Posterior vena cava (tissue), 2 donors: ENCODE results near the gene KRT6B. TPM values are rescaled to one million over a fixed set of nuclear protein-coding genes. Genes with fewer than 3 reads are reported as not detected.
"Not testable (repeated sequence)": the region's sequence is repeated elsewhere in the genome, so short reads cannot be mapped to it uniquely, and the experiment has no call there.

Experiments
- DNase-seq: peaks from one replicate; pipeline ENCODE4 v3.0.0-alpha.2; 2020; ENCODE audit warnings: low spot score
- intact Hi-C, 2 donors: fragments of 100-400 bp; cut with DNase I; formaldehyde crosslinking; loops; one replicate each; pipeline versions ENCODE4 v1.14.1 to v1.14.2; 2022 to 2023
- total RNA-seq, 2 donors: library from RNA; stranded (reverse); fragmentation: NEBNext Ultra II Directional; extraction: Animal tissue kit (Norgen Biotek cat#: 25700); gene quantifications; one replicate each; pipeline ENCODE4 v1.2.1, GENCODE V29; 2021
- donor health status: DM: yes; HTN: yes; CAD: no.
- donor health status: DM: yes; HTN: yes; CAD: no.

KRT6B gene
- total RNA-seq, 2 donors from 2014 or later = not detected

DNA sequence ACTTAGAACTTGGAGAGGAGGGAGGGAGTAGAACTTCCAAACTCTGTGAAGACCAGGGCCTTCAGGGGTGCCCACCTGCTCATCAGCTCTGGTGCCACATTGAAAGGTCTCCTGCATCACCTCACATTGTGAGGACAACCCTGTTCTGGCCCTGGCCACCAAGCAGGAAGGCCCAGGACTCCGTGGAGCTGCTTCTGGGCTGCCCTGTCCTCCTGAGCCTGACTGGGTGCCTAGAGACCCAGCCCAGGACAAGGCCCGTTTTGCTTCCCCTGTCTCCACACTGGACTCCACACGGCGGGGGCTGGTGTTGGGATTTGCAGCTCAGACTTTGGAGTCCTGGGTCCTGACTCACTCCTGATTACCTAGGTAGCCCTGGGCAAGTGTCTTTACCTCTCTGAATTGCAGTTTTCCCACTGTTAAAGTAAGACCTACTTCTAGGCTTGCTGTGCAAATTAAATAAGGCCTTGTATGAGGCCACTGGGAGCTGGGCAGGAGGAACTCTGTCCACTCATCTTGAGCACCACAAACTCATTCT is 33.3 kb downstream of the KRT6B start:
- intact Hi-C loops = no loop called here
- DNase-seq = no peak

DNA sequence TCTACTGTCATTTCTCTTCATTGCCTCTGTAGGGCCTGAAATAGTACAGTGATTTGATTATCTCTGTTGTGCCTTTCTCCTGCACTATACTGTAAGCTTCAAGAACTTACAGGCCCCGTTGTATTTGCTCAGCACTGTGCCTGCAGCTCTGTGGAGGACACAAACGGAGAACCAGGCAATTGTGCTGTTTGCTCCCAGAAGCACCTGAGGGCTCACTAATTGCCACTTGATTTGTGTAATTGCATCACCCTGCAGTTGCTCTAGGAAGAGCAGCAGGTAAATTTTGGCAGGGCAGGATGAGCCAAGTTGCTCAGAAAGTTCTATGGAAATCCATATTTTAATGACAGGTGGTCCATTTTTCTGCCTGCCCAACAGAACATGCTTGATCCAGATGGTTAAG is 34.2 kb downstream of the KRT6B start:
- intact Hi-C loops = no loop called here
- no peak for DNase-seq

DNA sequence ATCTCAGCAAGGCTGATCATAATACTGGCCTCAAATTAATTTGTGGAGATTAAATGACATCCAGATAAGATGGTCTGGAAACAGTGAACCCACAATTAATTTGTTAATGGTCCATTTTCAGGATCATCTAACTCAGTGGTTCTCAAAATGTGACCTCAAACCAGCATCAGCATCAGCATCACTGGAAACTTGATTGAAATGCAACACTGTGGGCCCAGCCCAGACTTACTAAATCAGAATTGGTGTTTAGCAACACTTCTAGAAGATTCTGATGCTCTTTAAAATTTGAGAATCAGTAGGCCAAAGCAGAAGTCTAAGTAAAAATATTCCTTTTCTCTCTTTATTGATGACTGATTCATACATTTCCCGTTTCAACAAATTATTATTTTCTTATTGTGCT is 35.2 kb downstream of the KRT6B start:
- no peak for DNase-seq
- intact Hi-C loops = no loop called here

DNA sequence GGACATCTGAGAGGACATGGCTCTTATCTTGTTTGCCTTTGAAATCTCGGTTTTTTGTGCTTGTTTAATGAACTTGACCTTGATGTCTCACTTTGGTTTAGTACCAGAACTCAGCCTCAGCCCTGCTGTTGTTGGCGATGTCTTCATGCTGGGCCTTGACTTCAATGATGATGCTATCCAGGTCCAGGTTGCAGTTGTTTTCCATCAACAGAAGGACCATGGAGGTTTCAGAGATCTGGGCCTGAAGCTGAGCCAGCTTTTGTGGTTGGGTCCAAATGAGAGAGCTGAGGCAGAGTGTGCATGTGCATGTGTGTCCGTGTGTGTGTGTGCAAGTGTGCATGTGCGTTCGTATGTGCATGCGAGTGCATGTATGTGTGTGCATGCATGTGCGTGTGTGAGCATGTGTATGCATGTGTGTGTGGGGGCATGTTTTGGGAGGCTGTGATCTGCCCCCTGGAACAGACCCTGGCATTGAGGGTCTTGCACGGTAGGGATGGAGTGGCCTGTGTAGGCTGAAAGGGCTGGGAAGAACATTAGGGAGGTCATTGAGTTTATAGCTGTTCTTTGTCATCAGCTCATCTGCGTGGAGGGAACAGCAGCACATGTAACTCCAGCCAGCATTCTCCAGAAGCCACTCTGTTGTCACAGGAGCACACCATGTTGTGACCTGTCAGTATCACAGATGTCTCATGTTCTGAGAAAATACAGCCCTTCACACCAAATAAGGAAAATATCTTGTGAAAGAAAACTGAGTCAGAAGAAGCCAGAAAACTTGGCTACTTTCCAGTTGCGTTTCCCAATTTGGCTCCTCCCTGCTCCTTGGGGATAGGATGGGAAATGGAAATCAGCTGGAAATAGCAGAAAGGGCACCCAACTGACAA is 35.8 kb downstream of the KRT6B start:
- DNase-seq = no peak
- intact Hi-C loops = no loop called here

DNA sequence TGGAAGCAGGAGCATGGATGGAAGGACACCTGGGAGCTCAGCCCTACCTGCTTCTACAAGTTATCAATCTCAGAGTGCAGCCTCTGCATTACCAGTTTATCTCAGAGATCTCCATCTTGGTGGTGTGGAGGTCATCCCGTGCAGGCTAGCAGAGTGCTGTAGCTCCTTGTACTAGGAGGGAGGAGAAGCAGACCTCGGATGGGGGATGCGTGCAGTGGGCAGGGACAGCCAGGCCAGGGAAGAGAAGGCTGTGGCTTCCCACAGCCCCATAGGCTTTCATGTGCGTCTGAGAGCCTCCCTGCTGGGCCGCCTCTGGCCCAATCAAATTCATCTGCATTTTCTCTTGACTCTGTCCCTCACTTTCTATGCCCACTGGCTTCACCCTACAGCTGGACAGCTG is 37.0 kb downstream of the KRT6B start:
- intact Hi-C loops = no loop called here
- no peak for DNase-seq

DNA sequence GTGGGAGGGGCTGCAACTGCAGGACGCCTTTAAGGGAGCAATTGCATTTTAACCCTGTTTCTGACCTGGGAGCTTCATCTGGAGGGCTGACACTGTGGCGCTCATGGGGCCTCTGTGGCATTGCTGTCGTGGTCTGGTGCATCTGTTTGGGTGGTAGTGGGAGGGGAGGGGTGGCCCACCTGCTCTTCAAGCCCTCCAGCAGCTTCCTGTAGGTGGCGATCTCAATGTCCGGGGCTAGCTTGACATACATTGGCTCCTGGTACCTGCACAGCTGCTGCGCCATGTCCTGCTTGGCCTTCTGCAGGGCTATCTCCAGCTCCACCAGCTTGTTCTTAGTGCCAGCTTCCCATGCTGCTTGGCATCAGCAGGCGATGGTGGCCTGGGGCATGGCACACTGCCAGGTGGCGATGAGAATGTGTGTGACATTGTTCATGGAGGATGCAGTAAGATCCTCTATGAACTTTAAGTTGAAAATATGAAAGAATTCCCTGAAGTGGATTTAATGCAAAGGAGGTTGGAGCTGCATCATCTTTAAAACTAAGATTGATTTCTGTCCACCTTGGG is 38.1 kb downstream of the KRT6B start:
- intact Hi-C loops = no loop called here
- DNase-seq = no peak

DNA sequence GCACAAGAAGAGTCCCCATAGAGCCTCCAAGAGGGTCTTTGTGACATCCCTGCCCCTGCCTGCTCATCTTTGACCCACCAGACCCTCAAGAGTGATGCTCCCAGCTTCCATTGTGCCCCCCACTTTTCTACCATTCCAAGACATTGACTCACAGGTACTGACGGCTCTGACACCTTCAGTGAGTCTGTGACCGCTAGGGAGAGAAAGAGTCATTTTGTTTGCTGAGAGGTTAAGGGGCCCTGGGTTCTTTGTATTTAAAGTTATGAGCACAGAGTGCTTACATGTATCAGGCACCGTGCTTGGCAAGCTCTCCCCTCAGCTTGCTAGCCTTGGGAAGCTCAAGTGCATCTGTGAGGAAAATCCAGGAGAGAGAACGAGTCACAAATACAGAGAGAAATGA is 38.7 kb downstream of the KRT6B start:
- intact Hi-C loops = no loop called here
- DNase-seq = no peak

DNA sequence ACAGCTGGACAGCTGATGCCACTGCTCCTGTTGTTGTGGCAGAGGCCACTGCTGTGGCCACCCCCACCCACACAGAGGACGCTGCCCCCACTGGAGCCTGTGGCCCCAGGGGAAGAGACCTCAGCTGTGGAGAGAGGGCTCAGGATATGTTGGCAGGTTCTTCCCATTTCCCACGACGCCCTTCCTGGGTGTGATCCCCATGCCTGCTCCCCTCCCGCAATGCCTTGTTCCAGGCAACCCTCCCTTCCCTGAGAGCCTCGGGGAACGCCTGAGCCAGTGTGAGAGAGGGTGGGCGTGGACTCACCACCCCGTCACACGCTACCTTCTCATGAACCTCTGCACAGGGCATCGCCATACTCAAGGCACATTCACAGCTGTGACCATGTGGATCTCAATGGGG is 40.1 kb downstream of the KRT6B start:
- intact Hi-C loops = no loop called here
- no peak for DNase-seq

DNA sequence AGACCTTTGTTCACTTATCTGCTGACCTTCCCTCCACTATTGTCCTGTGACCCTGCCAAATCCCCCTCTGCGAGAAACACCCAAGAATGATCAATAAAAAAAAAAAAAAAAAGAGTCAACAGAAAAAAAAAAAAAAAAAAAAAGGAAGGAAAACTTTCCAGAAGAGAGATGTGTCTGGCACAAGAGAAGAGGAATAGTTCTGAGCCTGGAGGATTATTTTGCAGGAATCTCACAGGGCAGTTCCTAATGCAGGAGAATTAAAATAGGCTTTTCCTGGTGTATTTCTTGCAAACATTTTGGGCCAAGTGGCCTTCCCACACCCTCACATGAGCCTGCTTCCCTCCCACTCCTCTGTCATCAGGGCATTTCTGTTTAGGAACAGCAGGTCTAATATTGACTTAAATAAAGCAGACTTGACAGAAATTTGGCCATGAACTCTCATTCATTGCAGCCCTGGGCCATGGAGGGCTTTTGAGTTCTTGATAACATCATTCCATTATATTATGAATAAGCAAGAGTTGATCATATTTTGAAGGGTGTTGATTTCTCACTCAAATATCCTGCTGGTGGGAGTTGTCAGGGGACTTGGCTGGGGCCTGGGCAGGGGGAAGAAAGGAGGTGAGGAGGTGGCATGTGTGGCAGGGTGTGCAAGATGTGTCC is 41.2 kb downstream of the KRT6B start:
- DNase-seq, intact Hi-C loops: not testable (repeated sequence)

GRCh38 chr12:52407918-52408317 is 44.0 kb downstream of the KRT6B start:
- intact Hi-C loops = no loop called here
- DNase-seq = peak; percentile 46

DNA sequence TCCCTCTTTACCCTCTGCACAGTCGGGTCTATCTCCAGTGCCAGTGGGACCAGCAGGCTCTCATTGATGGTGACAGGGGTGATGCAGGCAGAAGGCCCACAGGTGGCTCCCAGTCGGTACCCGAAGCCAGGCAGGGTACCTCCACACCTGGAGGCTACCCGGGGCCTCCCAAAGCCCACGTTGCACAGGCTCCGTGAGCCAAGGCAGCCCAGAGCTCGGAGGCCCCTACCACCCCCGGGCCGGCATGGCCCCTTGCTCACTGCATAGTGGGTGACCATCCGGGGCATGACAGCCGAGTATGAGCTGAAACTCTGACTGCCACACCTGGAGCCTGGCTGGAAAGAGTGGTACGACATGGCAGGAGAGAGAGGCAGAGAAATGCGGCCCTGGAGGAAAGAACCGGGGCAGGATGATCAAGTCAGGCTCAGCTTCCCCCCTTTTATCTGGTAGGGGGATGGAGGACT is 46.0 kb downstream of the KRT6B start, which contains the start of gene KRT82:
KRT82 (minus strand) TSS at position 414 of the 464 bp plus-strand sequence; CDS start at position 356, 58 bp downstream.
- DNase-seq = no peak
- intact Hi-C loops = no loop called here

GRCh38 chr12:52404951-52405350 is 47.0 kb downstream of the KRT6B start:
- intact Hi-C loops = no loop called here
- DNase-seq = no peak

DNA sequence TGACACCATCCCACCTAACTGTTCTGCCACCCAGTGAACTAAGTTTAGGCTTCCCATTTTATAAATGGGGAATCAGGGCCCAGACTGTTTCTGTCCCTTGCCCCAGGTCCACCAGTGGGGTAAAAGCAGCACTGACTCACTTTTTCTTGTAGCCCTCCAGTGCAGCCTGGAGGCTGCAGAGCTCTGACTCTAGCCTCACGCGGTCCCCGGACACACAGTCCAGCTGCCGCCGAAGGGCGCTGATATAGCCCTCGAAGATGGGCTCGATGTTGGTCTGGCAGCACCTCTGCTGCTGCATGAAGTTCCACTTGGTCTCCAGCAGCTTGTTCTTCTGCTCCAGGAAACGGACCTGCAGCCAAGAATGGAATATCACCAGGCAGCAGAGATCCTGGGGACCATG is 48.4 kb downstream of the KRT6B start:
- DNase-seq = no peak

GRCh38 chr12:52402873-52403540 is 48.9 kb downstream of the KRT6B start:
- intact Hi-C loops = no loop called here
- no peak for DNase-seq

More for the DNA sequence above, 48.4 kb downstream of the KRT6B start:
- intact Hi-C loops = no loop called here

- intact Hi-C loops = no loop called here
- DNase-seq = no peak
Measured at GRCh38 chr12:52402377-52402776, 49.6 kb downstream of the KRT6B start.

GRCh38 chr12:52401926-52402325 is 50.0 kb downstream of the KRT6B start:
- intact Hi-C loops = no loop called here
- no peak for DNase-seq

GRCh38 chr12:52401526-52401925 is 50.4 kb downstream of the KRT6B start:
- no peak for DNase-seq
- intact Hi-C loops = no loop called here

DNA sequence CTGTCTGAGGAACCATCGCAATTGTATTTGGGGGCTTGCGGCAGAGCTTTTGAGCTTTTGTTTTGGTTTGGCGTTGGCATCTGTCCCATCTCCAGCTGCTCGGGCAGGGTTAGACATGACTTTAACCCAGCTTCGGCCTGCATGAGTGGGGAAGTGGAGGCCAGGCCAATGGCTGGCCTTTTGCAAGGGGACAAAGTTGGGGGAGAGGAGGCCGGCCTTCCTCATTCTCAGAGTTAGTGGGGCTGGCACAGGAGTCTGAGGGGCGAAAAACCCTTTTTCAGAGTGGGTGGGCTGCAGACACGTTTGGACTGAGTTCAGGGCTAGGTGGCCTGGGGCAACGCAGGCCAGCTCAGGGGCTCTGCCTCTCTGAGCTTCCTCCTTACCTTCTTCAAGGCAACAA is 51.0 kb downstream of the KRT6B start:
- no peak for DNase-seq
- intact Hi-C loops = no loop called here

DNA sequence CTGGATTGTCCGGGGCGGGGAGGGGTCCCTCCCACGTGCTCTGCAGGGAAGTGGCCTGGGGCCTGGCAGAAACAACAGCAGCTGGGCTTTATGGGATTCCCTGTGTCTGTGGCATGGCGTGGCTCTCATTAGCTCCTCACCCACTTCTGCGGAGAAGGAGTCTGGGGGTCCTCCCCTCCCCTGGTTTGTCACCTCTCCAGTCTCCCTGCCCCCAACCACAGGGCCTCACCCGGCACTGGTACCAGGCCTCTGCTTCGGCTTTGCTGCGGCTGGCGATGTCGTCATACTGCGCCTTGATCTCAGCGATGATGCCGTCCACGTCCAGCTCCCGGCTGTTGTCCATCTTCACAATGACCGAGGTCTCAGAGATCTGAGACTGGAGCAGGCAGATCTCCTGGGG is 52.2 kb downstream of the KRT6B start:
- DNase-seq = no peak
- intact Hi-C loops = no loop called here

DNA sequence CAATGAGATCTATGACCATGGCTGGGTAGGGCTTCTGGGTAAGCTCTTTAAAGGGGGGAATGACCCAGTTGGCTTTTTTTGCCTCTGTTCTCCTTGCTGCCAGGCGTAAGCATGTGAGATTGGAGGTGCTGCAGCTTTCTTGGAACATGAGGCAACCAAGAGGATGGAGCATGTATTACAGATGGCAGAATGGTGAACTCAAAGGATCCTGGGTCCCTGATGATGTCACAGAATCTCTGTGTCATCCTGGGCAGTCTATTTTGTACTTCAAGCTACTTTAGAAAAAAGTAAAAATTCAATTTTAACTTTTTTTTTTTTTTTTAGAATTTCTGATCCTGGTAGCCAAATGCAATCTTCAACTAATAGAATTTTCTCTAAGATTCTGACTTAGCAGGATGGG is 53.8 kb downstream of the KRT6B start:
- intact Hi-C loops = no loop called here
- DNase-seq = no peak
